Activated T-cell treated with anti-CD3 and anti-CD28 coated beads for 48 hours (primary cell): ENCODE results near the gene KLF12.

Experiments used
- DNase-seq: peaks from one replicate; pipeline ENCODE4 v3.0.0-alpha.2; 2020; ENCODE audit warnings: low read depth

Gene KLF12

DNA sequence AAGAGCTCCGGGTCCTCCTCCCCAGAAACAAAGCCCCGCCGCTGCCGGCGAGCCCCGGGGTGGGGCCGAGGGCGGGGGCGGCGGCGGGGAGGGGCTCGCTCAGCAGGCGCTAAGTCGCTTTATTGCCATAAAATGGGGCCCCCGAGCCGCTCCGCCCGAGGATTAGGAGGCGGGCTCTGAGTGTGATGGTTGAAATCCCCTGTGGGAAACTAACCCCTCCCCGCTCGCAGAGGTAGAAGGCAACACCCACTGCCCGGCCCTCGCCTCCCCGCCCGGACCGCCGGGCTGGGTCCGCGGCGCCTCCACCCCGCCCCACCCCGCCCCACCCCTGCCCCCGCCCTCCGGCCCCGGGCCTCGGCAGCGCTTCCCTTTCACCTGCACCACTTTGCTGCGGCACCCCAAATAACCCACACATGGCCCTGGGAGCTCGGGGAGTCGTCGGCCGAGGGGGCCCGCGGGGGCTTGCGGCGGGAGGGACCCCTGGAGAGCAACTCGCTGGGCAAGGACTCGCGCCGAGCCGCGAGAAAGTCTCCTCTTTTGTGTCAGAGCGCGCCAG, at the start of gene KLF12:
Gene KLF12, minus strand, starts transcription at position 184 of the 556 bp plus-strand sequence.
- peak; percentile 89 for DNase-seq

DNA sequence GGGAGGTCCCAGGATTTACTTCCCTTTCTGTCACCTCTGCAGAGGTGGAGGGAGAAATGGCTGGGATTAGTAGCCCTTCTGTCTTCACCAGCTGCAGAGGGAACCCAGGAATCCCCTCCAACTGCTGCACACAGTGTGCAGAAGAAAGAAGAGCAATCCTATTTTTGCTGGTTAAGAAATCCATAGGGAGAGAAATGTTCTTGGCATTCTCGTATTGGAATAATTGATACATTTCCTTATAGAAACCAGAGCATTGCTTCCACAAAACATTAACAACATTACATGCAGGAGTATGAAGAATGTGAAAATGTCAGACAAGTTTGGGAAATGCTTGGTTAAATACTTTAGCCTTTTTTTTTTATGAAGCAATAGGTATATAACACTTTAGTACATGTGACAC, 48.3 kb upstream of the KLF12 start:
- DNase-seq: no peak

DNA sequence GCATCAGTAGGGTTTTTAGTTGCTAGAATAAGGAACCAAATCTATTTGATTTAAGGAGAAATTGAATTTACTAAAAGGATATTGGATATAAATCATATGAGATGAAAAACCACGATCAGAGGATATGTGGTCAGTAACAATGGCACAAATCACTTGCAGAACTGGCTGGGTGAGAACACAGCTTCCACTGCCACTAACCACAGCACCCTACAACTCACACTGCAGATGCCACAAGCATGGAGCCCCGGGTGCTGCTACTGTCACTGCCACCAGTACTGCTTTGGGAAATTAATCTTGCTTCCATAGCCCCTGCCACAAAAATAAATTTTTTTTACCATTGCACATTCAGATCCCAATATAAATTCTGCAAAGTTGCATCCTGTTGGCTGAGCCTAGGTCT, 40.6 kb upstream of the KLF12 start:
- no peak for DNase-seq

DNA sequence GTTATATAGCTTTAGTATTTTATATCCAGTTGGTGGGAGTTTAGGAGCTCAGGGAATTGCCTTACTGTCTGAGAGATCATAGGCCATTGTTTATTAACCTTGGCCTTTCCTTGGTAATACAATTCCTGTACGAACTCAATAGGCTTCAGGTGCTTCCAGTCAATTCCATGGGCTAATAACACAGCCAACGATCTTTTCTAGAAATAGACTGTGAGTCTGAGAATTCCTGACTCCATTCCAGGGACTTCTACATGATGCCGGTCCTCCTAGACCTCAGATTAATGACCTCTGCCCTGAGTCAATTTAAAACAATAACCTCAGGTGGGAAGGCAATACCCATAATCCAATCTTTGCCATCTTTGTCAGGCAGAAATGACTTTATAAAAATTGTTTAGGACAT, 39.6 kb upstream of the KLF12 start:
- no peak for DNase-seq

DNA sequence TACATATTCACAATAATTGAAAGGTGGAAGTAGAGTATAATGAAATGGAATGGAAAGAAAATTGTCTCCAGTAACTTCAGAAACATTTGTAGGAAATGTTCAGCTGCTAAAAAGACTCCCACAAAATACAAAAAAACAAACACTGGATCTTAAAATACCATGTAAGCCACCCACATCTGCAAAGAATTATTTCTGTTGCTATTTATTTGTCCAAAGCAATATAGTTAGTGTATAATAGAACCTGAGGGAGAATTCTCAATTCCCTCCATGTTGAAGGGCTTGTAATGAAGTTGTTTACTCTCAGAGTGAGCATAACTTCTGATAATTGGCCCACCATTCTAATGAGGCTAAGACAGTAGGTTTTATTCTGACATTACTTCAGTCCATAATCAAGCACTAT, 37.4 kb upstream of the KLF12 start:
- no peak for DNase-seq

DNA sequence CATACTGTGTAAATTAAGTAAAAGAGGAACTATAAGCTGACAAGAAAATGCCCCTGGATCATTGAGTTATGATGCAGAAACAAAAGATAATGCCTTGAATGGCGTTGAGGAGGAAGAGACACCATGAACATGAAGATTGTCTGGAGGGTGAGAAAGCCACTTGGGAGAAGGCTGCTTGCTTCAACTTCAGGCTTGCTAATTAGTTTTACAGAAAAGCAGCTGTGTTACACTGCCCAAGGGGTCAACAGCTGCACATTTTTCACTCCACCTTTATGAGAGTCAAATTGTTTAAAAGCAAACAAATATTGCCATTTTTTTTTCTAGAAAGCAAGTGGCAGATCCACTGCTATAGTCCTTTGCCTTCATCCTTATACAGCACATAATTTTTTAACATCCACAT, 35.5 kb upstream of the KLF12 start:
- no peak for DNase-seq

DNA sequence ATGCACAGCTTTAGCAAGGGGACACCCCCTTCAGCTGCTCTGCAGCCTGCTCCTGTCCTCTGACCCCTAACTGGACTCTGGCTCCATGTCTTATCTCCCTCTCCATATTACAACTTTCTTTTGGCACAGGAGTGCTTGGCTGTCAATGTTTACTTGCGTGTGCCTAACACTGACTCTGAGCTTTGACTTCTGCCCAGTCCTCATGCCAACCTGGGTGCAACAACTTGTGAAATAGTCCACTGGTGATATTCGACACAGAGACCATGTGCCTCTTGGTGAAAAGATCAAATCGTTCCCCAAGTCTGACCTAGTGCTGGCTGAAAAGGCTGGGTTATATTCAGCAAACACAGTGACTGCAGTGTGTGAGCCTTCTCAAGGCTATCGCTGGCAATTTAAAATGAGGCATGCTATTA, 34.1 kb upstream of the KLF12 start:
- no peak for DNase-seq

DNA sequence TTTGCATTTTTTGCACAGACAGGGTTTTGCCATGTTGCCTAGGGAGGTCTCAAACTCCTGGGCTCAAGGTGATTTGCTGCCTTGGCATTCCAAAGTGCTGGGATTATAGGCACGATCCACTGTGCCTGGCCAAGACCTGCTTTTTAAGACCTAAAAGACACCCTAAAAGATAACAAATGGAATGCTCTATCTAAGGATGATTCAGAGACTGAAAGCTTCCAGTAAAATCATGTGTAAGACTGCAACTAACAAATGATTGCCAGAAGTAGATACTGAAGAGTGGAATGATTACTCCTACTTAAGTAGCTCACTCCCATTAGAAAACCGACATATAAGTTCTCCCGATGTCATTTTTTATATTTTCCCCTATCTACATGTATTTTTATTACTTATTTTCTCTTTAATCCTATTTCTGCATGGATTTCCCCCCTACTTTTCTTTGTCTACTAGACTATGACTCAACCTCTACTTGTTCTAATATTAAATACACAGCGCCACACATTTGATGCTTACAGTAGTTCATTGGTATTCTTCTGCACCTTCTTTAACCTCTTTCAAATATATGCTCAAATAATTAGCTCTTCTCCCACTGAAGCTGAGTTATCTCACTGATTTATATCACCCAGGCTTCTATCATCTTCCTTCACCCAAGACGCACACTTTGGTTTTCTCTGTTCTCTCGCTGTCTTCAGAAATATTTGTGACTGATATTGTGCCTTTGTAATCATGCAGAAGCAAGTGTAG, 32.2 kb upstream of the KLF12 start:
- no peak for DNase-seq

DNA sequence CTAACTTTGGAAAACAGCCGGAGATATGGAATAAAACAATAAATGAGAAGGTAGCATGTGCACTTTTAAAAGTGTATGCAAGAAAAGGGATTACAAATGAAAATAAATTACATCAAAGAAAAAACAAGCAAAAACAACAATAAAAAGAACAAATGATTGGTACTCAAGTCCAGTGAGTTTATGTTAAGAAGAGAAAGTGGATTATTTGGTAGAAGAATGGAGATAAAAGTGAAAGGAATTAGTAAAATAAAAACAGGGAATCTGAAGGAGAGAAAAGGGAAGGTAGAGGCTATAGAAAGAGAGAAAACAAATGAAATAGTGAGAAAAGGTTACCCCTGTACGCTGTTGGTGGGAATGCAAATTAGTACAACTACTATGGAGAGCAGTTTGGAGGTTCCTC, 28.6 kb upstream of the KLF12 start:
- DNase-seq: no peak

DNA sequence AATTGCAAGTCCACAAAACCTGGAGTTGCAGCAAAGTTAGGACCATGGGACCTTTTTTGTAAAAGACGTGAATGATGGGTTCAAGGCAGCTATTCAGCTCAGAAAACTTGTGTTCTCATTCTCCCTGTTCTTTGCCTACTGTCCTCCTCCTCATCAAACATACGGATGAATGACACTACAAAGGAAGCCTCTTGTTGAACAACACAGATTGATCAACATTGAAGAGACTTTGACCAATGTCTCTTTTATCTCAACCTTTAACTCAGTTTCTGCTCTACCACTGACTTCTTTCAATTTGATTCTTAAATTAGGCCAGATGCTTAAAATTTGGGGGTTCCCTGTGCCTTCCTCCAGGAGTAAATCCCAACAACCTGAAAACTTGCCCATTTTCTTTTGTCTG, 27.9 kb upstream of the KLF12 start:
- DNase-seq: no peak

DNA sequence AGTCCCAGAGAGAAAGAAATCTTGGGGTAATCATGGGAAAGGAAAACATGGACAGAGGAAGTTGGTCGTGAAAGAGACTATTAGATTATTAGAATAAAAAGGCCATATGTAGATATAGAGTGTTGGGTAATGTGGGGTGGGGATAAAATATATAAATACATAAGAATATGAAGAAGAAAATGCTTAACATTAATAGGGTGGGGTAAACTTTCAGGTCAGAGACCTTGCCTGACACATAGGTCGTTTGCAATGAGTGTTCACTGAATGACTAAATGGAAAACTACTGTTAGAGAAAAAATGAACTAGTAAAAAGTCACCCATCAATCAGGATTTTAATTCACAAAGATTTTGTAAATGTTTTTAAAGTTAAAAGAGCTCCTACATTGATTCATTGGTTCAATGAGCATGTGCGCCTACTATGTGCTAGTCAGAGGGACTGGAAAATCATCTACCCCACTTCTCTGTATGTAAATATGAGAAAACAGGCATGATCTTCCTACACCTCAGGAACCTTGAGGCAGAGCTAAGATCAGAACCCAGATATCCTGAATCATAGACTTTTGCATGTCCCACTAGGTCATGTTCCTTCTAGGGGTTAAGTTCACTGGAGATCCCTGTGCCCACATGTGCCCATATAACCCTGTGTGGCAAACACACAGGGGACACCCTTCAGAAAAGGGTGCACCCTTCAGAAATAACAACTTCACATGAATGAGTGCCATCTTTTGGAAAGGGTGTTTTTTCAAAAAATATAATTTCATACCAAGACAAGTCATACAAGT, 24.6 kb upstream of the KLF12 start:
- no peak for DNase-seq

DNA sequence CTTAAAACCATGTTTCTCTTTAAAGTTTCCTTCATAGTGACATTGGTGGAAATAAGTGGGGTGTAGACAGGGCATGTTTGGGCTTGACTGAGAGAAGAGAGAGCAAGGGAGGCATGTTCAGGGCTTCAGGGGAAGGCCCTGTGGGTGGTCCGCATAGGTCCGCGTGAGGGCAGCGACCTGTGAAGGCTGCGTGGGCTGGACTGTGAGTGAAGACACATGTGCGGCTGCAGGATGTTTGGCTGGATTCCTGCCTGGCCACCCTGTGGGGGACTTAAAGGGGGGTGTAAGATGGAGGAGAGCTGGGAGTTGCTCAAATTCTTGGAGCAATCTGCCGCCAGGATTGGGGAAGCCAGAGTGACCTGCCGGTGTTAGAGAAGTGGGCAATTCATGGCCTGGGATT, 23.8 kb upstream of the KLF12 start:
- DNase-seq: no peak

DNA sequence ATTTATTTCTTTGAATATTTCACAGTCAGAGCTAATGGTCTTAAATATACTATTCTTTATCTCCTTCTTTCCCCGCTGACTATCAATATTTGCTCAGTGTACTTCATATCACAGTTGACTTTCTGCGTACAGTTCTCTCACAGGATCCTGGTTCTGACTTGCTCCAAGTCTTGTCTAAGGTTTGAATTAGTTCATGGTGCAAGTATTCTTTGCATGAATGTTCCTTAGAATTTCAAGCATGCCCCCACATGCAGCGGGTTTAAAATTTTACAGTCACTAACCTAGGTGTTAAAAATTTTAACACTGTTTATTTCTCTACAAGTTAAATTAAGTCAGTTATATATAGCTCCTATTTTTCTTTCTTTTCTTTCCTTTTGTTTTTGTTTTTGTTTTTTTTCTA, 20.8 kb upstream of the KLF12 start:
- DNase-seq: no peak

DNA sequence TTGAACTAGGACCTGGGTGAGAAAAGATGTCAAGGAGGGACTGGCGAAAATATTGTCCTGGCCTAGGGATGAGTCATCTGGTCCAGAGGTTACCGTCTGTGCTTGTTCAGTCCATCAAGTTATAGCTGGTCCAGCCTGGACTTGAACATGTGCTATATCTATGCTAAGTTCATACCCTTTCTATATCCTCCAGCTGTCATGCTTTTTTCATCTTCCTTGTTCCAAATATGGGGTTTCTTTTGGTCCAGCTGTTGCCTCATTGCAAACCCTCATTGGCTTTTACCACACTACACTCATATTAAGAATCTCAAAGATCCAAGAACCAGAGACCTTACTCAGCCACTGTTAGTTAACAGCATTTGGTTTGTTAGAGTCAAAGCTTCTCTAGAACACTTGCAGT, 19.1 kb upstream of the KLF12 start:
- no peak for DNase-seq

DNA sequence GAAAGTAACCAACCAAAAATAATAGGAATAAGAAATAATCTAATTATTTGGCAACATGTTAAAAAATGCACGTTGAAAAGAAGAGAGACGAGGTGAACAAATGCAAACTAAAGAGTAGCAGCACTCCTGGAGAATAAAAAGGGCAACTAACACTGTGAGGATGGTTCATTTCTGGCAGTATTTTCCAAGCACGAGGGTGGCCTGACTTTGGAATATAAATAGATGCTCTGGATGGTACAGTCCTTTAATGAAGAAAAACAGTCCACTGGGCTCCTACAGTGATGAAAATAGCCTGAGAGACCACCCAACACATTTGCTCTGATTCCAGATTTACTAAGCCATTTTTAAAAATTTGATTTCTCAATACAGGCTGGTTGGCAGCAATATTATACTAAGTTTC, 17.7 kb upstream of the KLF12 start:
- no peak for DNase-seq

DNA sequence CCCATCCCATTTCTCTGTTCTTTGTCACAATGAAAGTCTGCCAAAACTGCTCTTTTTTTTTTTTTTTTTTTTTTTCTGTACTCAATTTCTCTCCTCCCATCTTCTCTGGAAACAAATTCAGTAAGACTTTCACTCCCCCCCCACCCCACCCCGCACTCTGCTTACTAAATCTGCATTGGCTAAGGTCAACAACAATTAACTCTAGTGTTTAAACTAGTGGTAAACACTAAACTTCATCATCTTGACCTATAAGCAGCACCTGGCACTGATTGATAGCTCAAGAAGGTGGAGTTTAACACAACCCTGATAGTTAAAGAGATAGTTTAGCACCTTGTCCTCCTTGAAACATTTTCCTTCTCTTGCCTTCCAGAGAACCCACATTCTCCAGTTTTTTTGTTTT, 14.1 kb upstream of the KLF12 start:
- no peak for DNase-seq

DNA sequence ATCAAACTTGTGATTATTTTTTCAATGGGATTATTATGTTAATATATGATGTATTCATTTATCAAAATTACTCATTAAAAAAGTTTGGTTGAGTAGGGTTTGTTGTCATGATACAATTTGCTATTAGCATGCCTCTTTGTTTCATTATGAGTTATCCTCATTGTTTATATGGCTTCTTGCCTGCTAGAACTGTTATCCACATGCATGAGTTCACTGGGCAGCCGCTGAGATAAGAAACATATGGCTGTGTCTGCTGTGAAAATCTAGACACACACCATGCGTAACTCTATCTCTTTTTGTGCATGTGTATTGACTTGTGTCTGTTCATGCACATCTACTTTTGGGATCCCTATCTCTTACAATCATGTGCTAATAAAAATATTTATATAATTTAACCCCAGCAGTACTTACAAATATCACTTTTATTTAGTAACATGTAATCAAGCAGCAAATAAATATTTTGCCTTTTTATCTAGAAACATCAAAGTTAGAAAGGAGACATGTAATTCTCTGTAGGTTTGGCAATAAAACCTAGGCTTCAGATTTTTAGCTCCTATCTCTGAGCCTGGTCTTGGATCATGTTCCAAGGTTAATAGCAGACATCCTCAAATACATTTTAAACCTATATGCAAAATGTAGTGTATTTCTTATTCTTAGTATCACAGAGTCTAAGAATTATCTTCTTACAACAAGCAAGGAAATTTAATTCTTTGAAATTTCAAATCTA, 11.2 kb upstream of the KLF12 start:
- DNase-seq: no peak

DNA sequence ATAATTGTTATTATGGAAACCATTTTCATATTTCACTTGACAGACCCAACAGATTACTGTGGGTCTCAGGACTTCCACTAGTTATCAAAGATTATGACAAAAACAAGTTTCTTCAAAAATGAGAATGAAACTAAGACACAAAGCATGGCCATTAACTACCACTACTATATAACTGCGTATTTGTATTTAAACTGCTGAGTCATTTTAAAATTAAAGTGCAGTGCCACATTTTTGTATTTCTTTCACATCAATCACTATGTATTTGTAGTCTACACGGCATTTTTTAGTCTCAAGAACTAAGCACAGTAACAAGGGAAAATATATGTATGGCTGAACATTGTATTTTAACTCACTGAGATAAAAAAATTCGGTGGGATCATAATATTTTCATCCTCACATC, 10.1 kb upstream of the KLF12 start:
- no peak for DNase-seq

DNA sequence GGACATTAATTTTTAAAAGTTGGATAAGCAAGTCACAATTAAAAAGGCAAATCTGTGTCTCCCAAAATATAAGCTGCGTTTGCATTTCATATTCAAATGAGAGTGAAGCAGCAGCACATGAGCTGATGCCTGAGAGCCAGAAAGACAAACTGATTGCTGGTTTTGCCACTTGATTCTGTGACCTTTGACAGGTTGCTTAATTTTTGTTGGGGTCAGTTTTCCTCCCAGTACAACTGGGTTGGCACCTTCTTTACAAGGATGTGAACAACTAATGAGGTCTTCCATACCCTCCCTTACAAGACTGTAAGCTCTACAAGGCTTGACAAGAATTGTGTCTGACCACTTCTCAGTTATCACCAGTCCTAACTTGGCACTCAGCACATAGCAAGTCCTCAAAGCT, 8.1 kb upstream of the KLF12 start:
- no peak for DNase-seq

DNA sequence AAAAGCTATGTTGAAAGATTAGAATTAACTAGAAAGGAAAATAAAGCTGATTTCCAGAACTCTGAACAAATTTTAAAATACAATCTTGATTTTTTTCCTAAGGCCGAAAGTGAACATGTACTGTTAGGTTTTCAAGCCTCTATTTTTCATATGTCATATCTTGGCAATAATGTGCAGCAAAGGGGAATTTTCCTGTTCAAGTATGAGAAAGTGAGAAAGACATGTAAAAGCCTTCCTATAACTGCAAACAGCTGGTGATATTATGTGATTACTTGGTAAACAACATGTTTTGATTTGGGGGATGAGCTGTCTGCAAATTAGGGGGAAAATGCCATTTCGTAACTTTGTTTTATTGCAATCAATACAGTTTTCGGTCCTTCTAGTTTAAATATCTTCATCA, 4.0 kb upstream of the KLF12 start:
- DNase-seq: no peak

DNA sequence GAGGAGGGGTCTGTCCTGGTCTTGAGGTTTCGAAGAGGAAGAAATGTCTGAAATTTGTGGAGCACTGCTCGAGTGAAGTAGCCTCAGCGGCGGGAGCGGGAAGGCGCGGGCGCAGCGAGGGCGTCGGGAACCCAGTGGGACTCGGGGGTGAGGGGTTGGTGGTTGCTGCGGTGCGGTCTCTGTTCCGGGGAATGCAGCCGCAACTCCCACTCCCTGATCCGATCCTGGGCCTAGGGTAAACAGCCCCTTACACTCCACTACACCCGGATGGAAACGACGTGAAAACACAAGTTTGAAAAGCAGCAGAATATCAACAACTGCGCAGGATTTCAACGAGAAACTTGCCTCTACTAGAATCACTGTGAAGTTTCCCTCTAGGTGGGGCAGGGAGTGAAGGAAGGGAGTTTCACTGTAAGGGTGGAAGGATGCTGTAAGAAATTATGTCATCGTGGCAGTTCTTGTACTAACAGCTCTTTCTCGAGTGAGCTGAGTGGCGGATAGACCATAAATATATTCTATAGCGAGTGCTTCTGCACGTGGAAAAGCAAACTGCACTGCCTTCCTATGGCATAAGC, 2.0 kb upstream of the KLF12 start:
- peak; percentile 28 for DNase-seq

DNA sequence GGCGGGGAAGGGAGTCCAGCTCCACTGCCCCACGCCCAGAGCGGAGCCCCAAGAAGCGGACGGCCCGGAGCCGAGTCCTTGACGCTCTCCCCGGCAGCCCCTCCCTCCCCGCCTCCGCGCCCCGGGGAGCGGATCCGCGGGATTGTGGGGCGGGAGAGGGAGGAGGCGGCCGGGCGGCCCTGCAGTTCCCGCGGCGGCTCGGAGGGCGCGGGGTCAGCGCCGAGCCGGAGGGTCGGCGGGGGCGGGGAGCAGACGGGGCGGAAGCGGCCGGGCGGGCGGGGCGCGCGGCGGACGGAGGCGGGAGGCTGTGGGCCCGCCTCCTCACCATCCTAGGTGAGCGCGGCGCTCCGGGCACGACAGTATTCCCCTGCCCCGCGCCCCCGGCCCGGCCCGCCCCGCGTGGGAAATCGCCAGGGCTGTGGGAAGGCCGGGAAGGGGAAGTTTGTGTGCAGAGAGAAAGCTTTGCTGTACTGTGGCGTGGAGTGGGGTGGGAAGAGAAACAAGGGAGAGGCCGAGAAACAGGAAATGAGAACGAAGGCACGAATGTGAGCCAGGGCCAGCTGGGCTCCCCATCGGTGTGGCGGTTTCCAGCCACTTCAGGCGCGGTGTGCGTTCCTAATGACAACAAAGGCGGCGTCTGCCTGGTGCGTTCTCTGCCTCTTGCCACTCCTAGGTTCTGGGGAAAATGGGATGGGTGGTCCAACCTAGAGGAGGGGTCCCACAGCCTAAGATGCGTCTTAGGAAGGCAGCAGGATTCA, 1.3 kb upstream of the KLF12 start:
- peak; percentile 63 for DNase-seq
